HG03175 (cell line): ENCODE measurements around the gene DDX31.

Source experiments
- ATAC-seq: cut with Tn5 transposase; IDR thresholded peaks from one replicate; pipeline ENCODE4 v1.9.1; 2021; ENCODE audit warnings: mild to moderate bottlenecking, moderate library complexity; ENCODE audit not compliant: unreplicated experiment

The DDX31 gene

GRCh38 chr9:132637801-132638200, 32.0 kb downstream of the DDX31 start:
- no peak for ATAC-seq

GRCh38 chr9:132637351-132637750, 32.4 kb downstream of the DDX31 start:
- ATAC-seq, result no peak

- ATAC-seq, result no peak
Measured at GRCh38 chr9:132634327-132634726, 35.5 kb downstream of the DDX31 start.

GRCh38 chr9:132632413-132633129, 37.2 kb downstream of the DDX31 start:
- no peak for ATAC-seq

- ATAC-seq, result no peak
Measured at GRCh38 chr9:132631685-132632084, 38.1 kb downstream of the DDX31 start.

- no peak for ATAC-seq
Measured at GRCh38 chr9:132631280-132631679, 38.5 kb downstream of the DDX31 start.

- no peak for ATAC-seq
Measured at GRCh38 chr9:132630811-132631210, 39.0 kb downstream of the DDX31 start.

- no peak for ATAC-seq
Measured at GRCh38 chr9:132630116-132630515, 39.7 kb downstream of the DDX31 start.

- ATAC-seq, result no peak
Measured at GRCh38 chr9:132628746-132629145, 41.0 kb downstream of the DDX31 start.

- ATAC-seq, result no peak
Measured at GRCh38 chr9:132627594-132627993, 42.2 kb downstream of the DDX31 start.

- ATAC-seq, result no peak
Measured at GRCh38 chr9:132627106-132627505, 42.7 kb downstream of the DDX31 start.

- no peak for ATAC-seq
Measured at GRCh38 chr9:132626285-132626684, 43.5 kb downstream of the DDX31 start.

GRCh38 chr9:132622159-132622558, 47.6 kb downstream of the DDX31 start:
- ATAC-seq, result no peak

GRCh38 chr9:132616725-132617124, 53.1 kb downstream of the DDX31 start:
- ATAC-seq, result no peak

GRCh38 chr9:132615774-132616173, 54.0 kb downstream of the DDX31 start:
- ATAC-seq, result no peak

GRCh38 chr9:132614324-132614723, 55.5 kb downstream of the DDX31 start:
- no peak for ATAC-seq

- ATAC-seq, result no peak
Measured at GRCh38 chr9:132610661-132611060, 59.1 kb downstream of the DDX31 start.

- no peak for ATAC-seq
Measured at GRCh38 chr9:132609829-132610228, 60.0 kb downstream of the DDX31 start.

- no peak for ATAC-seq
Measured at GRCh38 chr9:132609184-132609583, 60.6 kb downstream of the DDX31 start.

GRCh38 chr9:132606066-132606465, 63.7 kb downstream of the DDX31 start:
- ATAC-seq, result no peak

GRCh38 chr9:132605387-132605786, 64.4 kb downstream of the DDX31 start:
- no peak for ATAC-seq

- ATAC-seq, result no peak
Measured at GRCh38 chr9:132602207-132602606, 67.6 kb downstream of the DDX31 start.

- no peak for ATAC-seq
Measured at GRCh38 chr9:132600326-132600984, 69.3 kb downstream of the DDX31 start.
